GM19025 (cell line): ENCODE data around the gene GRB10.

Source experiments
- ATAC-seq: cut with Tn5 transposase; IDR thresholded peaks from one replicate; pipeline ENCODE4 v1.9.1; 2021; ENCODE audit warnings: mild to moderate bottlenecking, low read depth, moderate library complexity; ENCODE audit not compliant: unreplicated experiment

GRB10 gene

DNA sequence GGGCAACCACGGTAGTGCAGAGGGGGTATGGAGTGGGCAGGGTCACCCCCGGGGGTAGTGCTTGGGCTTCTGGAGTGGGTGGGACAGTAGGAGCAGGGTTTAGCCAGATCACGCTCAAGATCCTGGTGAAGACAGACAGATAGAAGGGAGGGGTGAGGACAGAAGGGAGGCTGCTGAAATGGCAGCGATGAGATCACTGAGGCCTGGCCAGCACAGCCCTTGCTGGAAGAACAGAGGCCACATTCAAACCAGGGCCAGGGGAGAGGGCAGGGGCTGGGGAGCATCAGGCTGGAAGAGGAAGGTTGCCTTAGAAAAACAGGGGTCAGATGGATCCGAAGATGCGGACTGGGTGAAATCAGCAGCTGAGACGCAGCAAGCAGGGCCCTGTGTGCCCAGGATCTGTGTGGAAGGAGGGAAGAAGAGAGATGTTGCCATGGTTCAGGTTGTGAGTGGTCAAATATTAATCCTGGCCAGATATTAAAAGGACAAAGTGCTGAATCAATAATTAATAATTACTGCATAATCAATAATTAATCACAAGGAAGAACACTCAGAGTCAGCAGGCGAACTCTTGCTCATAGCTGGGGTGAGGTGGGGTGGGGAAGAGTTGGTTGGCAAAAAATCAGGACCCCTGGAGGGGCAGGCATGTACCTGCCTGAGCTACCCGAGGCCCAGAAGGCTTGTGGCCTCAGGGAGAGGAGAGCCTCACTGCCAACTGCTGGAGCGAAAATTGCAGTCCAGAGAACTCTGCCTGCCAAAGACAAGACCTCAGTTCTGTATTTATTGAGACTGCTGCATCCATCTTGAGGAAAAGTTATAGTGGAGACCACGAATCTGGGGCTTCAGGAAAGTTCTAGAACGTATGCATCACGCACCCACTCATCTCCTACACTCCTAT lies 105.7 kb downstream of the GRB10 start:
- ATAC-seq, result no peak

DNA sequence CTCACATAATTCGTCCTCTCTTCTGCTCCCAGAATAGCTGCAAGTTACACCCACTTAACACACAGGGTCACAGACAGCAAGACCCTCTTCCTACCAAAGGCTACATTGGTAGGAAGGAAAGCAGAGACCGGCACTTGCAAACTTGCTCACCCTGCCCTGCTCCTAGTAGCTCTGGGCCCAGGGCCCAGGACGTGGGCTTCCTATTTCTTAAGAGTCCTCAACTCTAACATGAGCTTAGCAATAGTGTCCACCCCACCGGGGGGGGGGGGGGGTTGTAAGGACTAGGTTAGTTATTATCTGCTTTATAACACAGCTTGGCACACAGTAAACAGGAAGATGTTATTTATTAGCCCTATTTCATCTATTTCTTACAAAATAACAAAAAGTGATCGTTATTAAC lies 106.6 kb downstream of the GRB10 start:
- ATAC-seq, result no peak

DNA sequence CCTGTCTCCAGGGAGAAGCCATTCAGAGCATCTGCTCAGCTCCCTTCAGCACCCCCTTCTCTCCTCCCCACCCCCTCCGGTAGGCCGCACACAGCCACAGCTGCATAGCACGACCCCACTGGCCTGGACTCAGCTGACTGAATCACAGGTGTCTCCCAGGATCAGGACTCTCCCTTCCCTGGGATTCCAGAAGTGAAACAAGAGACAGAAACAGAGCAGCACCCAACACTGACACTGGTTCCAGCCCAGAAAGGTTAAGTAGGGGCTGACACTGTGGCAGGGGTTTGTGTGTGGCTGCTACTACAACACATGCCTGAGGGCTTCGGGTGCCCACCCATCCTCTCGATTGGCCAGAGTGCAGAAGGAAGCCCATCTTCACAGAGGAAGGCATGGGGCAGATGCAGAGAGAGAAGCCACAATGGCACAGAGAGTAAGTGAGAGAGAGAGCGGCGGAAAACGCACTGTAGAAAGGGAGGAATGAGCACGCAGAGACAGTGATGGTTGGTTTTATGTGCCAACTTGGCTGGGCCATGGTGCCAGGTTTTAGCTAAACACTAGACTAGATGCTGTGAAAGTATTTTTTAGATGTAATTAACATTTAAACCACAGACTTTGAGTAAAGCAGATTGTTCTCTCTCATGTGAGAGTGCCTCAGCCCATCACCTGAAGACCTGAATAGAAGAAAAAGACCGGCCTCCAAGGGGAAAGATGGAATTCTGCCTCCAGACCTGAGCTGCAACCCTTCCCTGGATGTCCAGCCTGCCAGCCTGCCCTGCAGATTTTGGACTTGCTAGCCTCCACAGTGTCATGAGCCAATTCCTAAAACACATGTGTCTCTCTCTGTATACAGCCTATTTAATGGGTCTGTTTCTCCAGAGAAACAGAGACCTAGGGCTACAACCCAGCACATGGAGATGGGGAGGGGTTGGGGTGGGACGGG lies 107.5 kb downstream of the GRB10 start:
- ATAC-seq, result no peak

DNA sequence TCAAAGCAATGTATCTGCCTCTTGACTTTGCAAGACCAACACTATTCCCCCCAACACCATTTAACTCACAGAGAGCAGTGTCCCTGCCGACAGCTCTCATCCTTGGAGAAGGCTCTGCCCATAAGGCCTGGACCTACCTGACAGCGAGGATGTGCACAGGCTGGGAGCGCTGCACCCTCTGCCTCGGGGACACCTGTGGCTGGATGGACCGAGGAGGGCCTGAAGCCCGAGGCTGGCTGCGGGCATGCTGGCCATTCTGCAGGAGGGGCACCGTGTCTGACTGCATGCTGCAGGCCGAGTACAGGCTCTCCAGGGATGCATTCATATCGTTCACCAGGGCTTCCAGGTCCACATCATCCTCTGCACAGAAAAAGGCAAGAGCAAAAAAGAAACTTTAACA lies 108.4 kb downstream of the GRB10 start:
- no peak for ATAC-seq

DNA sequence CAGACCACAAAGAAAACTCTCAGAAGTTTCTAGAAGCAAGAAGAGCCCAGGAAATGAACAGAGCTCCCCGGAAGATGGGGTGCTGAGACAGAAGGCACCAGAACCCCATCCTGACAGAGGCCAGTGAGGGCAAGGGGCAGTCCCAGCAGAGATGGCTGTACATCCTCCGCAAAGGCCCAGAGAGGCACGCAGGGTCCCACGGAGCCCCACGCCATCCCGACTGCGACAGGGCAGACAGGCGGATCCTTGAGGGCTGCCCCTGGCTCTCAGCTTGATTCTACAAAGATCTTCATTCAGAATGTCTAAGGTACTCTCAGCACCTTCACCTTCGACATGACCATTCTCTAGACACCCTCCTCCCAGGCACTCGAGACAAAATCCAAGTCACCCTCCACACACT lies 109.6 kb downstream of the GRB10 start:
- ATAC-seq, result no peak

DNA sequence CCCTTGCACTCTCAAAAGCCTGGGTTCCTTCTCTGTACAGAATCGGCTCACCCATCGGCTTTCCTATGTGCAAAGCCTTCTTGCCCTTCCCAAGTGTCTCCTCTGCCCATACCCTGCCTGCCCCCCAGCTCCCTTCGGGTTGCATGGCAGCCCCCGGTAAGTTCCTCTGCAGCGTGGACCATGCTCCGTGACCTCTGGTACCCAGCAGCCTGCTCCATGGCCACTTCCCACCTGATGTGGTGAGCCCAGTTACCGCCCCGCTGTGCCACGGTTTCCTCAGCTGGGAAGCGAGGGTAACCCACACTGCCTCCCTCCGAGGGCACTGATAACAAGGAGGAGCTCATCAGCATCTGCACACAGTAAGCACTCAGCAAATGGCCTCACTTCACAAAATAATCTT lies 110.7 kb downstream of the GRB10 start:
- no peak for ATAC-seq

DNA sequence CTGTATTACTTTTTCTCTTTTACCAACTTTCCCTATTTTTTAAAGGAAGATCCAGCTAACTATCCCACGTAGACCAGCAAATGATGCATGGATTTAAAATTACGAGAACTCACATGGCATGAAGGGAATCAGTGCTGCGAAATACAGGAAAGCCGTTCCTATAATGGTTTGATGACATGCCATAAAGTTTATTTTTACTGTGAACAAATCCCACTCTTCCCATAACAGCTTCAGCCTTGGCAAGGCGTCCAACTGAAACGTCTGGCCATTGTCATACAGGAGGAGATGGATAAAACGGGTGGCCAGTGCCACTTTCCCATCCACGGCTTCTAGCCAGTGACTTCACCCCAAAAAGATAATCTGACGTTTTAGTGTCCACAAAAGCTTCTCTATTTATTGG lies 111.3 kb downstream of the GRB10 start:
- no peak for ATAC-seq

DNA sequence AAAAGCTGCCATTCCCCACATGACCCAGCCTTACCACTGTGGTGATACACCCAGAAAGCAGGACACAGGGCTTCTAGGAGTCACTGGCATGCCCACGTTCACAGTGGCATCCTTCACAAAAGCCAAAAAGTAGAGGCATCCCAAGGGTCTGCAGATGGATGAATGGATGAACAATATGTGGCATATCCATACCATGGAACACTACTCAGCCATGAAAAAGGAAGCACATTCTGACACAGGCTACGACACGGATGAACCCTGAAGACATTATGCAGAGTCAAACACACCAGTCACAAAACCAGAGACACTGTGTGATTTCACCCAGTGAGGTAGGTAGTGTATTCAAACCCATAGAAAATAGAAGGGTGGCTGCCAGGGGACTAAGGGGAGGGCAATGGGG lies 112.8 kb downstream of the GRB10 start:
- no peak for ATAC-seq

DNA sequence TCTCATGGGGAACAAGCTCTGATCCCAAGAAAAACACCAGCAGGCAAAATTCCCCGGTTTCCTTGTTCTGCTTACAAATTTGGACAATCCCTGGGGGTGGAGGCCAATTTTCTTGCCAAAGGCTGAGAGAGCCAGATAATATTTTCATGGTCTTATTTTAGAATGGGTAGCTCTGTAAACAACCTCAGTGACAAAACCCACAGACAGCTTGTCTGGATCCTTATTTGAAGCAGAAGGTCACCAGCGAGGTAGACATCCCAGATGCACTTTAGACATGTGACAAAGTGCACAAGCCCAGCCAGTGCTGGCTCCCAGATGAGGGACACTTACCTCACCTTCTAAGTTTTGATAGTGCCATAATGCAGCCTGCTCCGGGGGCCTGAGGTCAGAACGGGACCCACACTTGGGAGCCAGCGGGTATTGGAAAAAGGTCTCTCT lies 114.9 kb downstream of the GRB10 start:
- ATAC-seq, result no peak

DNA sequence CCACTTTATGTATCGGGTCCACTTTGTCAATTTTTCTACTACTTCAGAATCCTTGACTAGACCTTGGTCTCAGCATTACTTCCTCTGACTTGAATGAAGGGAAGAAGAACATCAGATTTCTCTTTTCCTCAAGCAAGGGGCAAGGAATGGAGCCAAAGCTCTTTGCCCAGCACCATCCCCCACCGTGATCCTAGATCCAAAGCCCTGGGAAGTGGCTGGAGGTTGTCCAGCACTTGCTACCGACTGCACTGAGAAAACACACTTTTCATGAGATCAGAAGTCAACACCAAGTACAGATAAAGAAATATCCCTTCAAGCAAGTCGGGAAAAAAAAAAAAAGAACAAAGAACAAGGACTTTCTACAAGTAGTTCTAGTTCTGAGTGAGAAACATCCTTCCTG lies 115.4 kb downstream of the GRB10 start:
- ATAC-seq, result no peak

DNA sequence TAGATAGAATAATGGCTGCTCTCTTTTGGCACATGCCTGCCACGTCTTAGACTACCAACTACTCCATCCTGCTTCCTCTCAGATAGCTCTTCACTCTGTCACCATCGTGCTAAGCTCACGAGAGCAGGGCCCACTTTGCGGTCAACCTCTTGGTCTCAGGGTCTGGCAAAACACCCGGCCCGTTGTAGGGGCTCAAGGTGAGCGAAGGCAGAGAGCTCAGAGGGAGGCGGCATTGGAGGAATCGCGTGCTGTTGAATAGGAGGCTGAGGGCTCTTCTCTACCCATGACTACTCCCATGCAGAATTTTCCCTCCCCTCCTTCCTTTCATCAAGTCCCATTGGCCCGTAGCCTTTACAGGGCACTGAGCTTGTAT lies 116.6 kb downstream of the GRB10 start:
- ATAC-seq, result no peak

DNA sequence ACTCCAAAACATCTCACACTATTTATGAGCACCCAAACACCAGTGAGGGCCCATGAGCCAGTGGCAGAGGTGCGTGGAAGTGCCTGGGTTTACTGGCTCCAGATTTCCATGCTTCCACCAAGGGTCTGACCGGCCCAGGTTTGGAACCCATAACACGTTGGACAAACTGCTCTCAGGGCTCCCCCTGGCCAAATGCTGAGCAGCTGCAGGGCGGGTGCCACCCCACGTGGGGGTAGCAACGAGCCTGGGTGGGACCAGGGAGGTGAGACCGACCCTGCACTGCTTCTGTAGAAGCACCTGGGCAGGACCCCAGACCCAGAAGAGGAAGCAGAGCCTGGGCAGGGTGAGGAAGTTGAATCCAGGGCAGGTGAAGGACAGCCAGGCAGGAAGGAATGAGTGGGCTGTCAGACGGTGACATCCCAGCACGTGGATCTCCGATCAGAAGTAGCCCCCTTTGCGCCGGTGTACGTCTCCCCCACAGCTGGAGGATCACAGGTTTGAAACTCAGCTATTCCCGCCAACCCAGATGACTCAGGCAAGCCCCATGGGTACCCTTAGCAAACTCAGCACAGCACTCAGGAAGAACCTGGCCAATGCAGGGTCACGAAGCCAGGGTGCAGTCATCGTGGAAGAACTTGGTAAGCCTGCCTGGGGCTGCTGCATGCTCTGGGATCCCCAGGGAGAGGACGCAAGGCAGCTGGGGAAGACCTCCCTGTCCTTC lies 117.1 kb downstream of the GRB10 start:
- no peak for ATAC-seq

DNA sequence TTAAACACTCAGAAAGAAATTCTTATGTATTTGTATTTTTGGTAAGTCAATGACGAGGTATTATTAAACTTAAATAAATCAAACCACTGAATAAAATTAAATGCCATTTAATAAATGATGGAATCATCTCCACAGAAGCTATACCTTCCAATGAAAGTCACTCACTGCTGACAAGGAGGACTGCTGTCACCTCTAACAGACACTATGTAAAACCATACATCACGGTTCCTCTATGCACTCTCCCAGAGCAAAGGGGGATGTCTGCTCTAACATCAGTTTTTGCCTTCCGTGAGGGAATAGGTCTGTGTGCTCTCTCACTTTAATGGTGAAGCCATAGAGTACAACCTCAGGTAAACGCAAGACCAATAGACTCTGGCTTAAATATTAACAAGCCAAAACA lies 117.8 kb downstream of the GRB10 start:
- ATAC-seq, result no peak

DNA sequence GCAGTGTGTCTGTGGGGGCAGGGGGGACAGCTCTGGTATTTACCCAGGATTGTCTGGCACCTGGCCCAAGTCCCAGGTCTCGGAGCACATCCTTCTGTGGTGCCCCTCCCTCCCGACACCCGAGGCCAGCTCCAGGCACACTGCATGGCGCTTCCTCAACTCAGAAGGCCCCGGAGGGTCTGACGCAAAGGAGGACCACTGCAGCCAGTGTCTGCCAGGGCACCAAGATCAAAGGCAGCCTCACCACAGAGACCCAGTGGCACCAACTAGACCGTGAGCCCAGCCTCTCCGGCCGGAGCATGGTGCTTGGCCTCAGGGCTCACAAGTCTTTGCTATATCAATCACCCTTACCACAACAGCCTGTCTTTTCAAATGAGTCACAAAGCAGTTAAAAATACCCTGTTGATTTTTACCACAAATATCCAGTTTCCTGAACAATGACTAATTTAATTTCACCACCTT lies 118.2 kb downstream of the GRB10 start:
- ATAC-seq, result peak; percentile 38

DNA sequence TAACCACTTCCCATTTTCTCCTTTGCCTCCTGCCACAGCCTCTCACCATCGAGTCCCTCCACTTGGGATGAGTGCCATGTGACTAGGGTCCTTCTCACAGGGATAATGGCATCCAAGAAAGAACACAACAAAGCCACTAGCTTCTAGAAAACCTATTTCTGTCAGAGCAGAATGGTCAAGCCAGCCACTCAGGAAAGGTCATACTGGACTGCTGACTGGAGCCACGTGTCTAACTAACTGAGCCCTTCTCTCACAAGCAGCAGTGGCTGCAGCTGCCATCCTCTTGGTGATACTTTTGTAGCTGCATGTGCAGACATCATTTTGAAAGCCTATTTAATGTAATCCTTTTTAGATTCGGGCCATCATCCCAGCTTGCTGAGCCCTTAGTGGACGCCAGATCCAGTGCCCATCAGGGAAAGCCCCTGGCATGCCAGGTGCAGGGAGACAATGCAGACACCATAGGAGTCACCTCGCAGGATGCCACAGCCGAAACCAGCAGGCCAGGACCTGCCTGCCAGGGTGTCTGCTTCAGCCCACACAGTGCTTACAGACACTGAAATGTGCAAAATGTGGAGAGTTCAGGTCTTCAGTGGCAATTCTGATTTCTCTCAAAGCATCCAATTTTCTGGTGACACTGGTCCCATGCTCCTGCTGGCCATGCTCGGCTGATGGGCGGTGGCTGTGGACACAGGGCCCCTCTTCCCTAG lies 119.1 kb downstream of the GRB10 start:
- no peak for ATAC-seq

DNA sequence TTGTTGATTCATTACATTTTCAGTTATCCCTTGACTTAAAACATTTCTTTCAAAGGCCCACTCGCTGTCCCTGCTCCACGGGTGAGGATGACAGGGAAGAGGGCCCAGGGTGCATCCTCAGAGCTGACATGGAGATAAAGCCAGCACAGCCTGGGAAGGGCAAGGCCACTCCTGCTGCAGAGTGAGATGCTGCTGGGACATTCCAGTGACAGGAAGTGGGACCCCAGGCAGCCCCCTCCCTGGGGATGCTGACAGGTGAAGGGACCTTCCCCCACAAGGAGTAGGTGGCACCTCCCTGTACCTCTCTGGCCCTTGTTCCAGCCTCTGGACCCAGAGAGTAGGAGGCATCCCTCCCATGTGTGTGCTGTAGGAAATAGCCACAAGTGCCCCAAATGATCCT lies 119.7 kb downstream of the GRB10 start:
- ATAC-seq, result no peak

DNA sequence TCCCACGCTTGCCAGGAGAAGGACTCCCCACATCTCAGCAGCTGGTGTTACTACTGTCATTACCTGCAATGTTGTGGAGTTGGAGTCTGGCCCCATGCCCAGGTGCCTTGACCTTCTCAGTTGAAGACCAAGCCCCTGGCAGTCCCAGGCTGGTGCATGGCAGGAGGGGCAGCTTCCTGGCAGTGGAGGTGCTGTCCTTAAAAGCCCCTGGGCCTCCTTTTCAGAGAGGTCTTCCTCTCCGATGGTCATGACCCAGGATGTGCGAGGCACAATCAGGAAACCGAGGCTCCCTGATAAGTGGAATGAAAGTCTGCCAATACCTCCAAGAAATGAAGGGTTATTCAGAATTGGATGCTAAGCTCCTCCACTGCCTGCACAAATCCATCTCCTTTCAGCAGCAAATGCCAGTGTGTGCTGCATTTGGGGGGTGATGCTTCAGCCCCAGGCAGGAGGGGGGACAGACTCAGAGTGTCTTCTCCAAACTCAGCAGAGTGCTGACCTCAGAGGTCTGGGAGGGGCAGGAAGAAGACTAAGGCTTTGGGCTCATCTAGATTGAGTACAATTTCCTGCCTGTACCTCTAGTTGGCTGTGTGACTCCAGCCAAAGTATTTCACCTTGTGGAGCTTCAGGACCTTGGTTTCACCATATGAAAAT lies 120.5 kb downstream of the GRB10 start:
- no peak for ATAC-seq

DNA sequence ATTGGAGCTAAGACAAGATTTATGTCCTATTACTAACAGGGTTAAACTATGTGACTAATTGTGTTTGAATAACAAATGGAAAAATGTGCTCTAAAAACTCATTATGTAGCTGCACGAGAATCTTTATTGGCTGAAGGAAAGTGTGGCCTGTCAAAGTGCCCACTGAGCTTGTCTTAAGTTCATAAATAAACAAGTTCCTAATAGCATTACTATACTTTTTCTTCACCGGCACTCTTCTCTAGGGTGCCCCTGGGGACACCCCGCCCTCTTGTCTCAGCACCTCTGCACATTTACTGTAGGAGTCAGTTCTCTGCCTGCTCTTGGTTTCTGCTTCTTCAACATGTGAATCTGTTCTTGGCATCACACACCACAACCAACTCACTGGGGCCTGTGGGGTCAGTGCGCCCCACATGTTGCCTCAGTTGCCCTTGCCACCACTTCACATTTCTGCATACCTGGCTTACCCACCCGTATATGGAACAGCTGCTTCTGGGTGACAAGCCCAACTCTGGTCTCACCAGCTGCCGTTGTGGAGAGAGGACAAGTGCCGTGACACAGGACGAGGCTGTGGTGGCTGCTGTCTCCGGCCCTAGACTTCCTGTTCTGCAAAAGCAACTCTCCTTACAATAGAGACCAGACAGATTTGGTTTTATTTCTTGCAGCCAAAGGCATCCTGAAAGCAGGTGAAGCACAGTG lies 121.2 kb downstream of the GRB10 start:
- ATAC-seq, result peak; percentile 53

DNA sequence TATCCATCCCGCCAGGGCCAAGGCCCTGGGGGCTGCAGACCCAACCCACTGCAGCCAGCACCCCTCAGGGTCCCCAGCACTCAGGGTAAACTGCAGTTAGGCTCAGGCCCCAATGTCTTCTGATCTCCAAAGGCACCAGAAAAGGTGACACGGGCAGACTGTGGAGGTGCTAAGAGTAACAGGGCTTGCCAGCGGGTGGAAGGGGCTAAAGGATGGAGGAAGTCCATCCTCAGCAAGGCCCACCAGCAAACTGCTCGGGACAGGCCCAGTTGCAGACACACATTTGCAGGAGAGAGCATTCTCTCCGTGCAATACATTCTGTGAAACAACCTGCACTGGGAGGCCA lies 121.9 kb downstream of the GRB10 start:
- no peak for ATAC-seq
